Measurements from ENCODE around the gene RASAL2.

RASAL2 gene

GRCh38 chr1:178093951-178094738, at the start of gene RASAL2:
TSS of gene RASAL2 (plus strand) at chr1:178094104. CDS start at chr1:178094493, 389 bp downstream.
- peak; percentile 13 to 35 for ATAC-seq

- no peak for ATAC-seq
Measured at GRCh38 chr1:178046591-178047270, 47.2 kb upstream of the RASAL2 start.

GRCh38 chr1:178047403-178048093, 46.4 kb upstream of the RASAL2 start:
- no peak for ATAC-seq

- no peak for ATAC-seq
Measured at GRCh38 chr1:178048426-178048825, 45.5 kb upstream of the RASAL2 start.

GRCh38 chr1:178048883-178049282, 45.0 kb upstream of the RASAL2 start:
- ATAC-seq = no peak

GRCh38 chr1:178050084-178050483, 43.8 kb upstream of the RASAL2 start:
- no peak for ATAC-seq

- no peak for ATAC-seq
Measured at GRCh38 chr1:178051071-178051470, 42.8 kb upstream of the RASAL2 start.

- no peak for ATAC-seq
Measured at GRCh38 chr1:178052650-178053461, 41.0 kb upstream of the RASAL2 start.

GRCh38 chr1:178055093-178055492, 38.8 kb upstream of the RASAL2 start:
- no peak for ATAC-seq

- no peak for ATAC-seq
Measured at GRCh38 chr1:178055779-178056471, 38.0 kb upstream of the RASAL2 start.

GRCh38 chr1:178057141-178057765, 36.7 kb upstream of the RASAL2 start:
- no peak for ATAC-seq

GRCh38 chr1:178057912-178058534, 35.9 kb upstream of the RASAL2 start:
- no peak for ATAC-seq

GRCh38 chr1:178060789-178061556, 32.9 kb upstream of the RASAL2 start:
- ATAC-seq = no peak

- ATAC-seq = no peak
Measured at GRCh38 chr1:178061620-178062019, 32.3 kb upstream of the RASAL2 start.

- no peak for ATAC-seq
Measured at GRCh38 chr1:178064191-178064821, 29.6 kb upstream of the RASAL2 start.

GRCh38 chr1:178065250-178065649, 28.7 kb upstream of the RASAL2 start:
- ATAC-seq = no peak

GRCh38 chr1:178066296-178066907, 27.5 kb upstream of the RASAL2 start:
- no peak for ATAC-seq

- ATAC-seq = no peak
Measured at GRCh38 chr1:178066908-178067614, 26.8 kb upstream of the RASAL2 start.

GRCh38 chr1:178071811-178072210, 22.1 kb upstream of the RASAL2 start:
- ATAC-seq = no peak
